GM21576 (cell line): Measurements from ENCODE around the gene LETM1.
"Not testable (repeated sequence)": the region's sequence is repeated elsewhere in the genome, so short reads cannot be mapped to it uniquely, and the experiment has no call there.

ENCODE experiments used
- ATAC-seq: cut with Tn5 transposase; IDR thresholded peaks from one replicate; pipeline ENCODE4 v1.9.1; 2021; ENCODE audit warnings: mild to moderate bottlenecking, moderate library complexity; ENCODE audit not compliant: unreplicated experiment

Gene LETM1

DNA sequence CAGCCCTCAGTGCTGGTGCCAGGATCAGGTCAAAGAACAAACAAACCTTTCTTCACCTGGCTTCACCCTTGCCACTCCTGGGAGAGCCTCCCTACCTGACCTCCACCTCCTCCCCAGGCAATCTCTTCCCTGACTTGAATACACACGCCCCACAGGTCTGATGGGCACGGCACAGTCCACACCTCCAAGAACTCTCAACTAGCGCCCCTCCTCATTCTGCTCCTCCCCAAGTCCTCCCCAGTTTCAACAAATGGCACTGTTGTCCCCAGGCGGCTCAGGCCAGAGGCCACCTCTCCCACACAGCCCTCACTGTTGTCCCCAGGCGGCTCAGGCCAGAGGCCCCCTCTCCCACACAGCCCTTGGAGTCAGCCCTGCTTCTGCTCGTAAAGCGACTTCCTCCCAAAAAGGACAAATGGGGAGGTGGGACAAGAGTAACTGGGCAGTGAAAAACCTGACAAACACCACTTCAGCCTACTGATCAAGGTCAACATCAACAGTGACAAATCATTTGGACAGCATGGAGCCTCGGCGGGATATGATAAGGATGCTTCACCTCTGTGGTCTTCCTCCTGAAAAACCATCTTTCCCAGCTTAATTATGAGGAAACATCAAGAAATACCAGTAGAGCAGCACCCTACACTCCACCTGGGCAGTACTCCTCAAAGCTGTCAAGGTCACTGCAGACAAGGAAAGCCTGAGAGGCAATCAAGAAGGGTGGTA lies 2.9 kb downstream of the LETM1 start:
- no peak for ATAC-seq

DNA sequence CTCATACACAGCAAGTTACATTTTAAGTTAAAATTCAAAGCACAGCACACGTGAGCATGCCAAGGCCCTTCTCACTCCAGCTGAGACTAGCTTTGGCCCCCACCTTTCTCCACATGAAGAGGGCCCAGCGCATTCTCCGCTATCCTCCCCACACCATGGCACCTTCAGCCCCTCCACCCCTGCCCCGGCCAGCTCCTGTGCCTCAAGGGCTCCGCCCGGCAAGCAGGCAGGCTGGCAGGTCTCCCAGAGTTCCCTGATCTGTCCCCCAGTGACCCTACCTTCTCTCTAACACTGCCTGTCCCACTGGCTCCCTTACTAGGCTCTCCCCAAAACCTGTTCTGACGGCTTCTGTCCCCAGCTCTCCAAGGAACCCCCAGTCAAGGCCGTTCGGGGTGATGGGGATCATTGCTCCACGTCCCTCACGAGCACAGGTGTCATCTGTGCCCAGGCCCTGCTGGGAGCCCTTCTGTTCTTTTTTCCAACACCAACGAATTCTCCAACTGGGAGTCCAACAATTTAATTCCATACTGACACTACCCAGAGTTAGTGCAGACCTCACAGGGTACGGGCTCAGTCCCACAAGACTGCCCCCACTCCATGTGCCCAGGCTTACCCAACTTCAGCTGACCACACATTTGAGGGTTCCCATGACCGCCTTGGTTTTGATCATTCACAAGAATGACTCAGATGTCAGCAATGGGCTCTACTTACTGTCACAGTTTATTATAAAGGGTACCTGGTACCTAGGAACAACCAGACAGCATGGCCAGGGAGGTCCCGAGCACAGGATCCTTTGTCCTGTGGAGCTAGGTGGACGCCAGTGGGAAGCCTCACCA lies 4.2 kb downstream of the LETM1 start:
- no peak for ATAC-seq

DNA sequence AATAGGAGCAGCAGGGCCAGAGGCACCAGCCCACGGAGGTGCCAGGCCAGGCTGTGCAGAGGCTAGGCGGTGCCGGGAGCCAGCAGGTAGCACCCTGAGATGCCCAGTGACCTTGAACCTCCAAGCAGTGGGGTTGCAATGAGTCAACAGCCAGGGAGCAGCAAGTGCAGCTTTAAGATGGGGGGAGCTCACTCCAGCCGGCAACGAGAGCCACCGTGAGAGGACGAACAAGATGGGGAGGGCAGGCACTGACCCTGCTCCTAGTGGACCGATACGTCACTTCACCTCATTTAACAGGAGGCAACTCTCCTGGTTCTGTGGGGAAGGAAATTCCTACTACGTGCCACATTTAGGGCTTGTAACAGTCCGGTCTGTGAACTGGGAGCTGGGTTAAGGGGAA lies 4.8 kb downstream of the LETM1 start:
- no peak for ATAC-seq

DNA sequence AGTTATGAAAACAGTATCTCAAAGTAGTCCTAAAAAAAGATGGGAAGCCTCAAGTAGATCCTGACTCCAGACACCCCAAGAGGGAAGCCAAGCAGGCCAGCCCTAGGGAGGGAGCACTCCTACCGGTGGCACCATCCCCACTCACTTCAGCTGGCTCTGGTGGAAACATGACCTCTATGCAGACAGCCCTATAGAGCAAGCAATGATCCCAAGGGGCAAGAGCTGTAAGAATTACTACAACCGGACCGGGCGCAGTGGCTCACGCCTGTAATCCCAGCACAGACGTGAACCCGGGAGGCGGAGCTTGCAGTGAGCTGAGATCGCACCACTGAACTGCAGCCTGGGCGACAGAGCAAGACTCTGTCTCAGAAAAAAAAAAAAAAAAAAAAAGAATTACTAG lies 5.7 kb downstream of the LETM1 start:
- ATAC-seq: no peak

DNA sequence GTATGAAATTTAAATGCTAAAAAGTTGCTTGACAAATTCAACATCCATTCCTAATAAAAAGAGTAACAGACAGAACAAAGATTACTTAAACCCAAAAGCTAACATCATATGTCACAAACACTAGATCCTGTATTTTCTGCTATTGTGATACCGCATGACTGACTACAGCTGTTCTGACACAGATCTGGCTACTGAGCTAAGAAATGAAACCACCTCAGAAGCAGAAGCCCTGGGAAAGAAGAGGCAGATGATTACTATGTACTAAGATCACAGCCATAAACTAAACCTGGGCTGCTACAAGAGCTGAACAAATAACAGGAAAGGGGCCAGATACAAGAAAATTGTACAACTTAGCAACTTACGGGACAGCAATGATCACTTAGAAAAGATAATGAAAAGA lies 9.4 kb downstream of the LETM1 start:
- ATAC-seq: no peak

DNA sequence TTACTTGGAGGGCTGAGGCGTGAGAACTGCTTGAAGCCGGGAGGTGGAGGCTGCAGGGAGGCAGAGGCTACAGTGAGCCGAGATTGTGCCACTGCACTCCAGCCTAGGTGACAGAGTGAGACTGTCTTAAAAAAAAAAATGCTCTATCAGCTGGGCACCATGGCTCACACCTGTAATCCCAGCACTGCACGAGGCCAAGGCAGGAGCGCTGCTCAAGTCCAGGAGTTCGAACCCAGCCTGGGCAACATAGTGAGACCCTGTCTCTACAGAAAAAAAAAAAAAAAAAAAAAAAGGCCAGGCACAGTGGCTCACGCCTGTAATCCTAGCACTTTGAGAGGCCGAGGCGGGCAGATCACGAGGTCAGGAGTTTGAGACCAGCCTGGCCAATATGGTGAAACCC lies 11.3 kb downstream of the LETM1 start:
- not testable (repeated sequence) for ATAC-seq

DNA sequence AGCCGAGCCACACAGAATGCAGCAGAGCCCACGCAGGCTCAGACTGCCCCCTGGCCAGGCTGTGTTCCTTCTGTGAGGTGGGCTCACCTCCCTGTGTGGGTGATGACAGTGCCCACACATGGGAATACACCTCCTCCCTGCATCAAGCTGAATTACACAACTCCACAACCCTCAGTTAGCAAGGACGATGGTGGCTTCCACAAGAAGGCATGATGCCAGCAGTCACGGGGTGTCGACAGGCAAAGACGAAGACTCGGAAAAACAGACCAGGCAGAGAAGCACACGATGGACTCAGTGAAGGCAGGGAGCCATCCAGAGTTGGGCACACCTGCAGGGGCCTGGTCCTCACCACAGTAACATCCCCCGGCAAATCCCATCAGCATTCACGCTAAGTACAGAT lies 12.1 kb downstream of the LETM1 start:
- ATAC-seq: no peak

DNA sequence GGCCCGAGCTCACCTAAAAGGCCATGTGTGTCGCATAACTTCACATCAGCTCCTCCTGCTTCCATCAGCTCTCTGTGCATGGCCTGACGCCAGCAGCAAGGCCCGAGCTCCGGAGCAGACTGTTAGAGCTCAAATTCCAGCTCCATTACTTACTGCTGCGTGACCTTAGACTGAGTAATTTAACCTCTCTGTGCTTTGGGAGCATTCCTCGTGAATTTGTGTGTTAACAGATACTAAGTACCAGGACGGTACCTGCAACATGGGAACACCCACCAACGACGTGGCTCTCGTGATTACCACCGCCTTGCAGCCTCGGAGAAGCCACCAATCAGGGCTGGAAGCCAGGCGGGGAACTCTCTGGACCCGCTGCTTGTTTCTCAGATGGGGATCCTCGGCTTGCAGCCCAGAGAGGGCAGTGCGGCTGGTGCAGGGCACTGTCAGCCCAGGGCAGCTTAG lies 12.9 kb downstream of the LETM1 start:
- no peak for ATAC-seq

DNA sequence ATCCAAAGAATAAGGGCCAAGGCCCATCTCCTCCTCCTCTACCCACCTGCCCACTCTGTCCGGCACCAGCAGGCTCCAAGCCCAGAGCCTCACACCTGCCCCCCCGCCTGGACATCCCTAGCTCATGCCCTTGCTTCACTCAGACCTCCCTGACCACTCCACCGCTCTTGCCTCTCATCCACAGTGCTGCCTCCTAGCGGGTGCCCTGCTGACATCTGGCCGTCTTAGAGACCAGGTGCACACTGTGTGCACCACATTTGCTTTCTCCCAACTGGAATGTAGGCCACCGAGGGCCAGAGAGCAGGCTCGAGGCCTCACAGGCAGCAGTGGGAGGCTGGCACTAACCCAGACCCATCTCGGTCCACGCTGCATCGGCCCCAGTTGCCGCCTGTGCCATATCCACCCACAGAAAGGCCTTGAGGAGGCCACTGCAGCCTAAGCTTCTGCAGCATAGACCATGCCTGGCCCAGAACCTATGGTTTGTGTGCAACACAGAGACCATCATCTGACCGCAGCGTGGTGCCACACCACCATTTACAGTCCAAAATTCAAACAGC lies 13.5 kb downstream of the LETM1 start:
- ATAC-seq: no peak

DNA sequence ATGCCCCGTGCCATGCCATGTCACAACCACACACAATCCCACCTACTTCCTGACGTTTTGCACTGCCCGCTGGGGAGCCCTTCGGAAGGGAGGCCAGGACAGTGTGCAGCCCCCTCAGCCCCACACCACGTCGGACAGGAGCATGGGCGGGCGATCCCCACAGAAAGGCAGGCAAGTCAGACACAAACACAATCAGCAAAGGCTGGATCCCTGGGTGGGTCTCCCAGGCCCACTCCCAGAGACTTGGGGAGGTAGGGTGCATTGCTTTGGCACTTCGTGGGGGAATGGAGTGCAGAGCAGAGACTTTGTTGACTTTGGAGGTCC lies 14.1 kb downstream of the LETM1 start:
- no peak for ATAC-seq

DNA sequence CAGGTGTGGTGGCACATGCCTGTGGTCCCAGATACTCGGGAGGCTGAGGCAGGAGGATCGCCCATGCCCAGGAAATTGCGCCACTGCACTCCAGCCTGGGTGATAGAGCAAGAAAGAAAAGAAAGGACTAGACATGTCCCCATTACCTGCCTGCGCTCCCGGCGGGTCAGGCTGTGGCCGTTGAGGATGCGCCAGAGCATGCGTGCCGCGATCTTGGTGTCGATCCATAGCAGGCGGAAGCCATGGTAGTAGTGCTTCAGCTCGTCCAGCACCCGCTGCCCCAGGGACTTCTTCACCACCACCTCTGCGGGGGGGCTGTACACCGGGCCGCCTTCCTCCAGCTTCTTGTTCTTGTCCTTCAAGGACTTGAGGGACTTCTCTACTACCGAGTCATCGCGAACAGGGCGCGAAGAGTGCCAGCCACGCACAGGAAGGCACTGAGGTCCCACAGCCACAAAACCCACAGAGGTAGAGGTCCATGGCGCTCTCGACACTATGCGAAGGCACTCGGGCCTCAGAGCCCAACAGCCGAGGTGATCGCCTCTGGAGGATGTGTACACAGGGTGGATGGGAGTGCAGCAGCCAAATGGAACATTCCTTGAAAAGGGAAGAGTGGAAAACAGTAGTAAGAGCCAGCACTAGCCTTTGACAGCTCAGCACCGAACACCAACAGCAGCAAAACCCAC lies 14.6 kb downstream of the LETM1 start:
- no peak for ATAC-seq

DNA sequence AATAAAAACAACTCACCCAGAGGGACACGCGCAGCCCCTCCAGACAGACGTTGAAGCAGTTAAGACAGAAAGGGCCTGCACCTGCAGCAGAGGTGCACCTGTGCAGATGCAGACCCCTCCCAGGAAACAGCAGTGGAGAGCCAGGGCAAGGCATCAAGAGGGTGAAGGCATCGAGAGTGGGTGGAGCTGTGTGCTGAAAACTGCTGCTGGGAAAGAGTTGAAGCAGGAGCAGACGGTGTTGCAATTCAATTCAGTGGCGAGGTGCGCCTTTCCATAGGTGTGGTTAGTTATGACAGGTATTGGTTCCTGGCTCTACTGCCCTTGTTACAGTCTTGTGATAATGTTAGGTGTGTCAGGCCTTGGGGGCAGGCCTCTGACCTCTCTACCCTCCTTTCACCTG lies 16.7 kb downstream of the LETM1 start:
- no peak for ATAC-seq

DNA sequence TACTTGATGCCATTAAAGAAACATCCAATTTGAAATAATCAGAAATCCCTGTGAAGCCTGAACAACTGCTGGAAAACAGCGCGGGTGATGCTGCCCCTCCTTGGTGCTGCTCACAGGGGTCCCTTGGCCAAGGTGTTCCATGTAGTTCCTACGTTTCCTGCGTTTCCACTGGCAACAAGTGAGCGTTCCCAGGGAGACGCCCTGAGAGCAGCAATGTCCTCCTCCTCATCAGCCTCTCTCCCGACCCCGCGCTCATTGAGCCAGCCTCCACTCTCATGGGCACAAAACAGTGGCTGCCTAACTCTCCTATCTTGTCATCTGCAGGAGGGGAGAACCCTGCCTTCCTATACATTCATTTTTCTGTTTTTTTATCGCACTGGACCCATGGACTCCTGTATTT lies 18.9 kb downstream of the LETM1 start:
- no peak for ATAC-seq

DNA sequence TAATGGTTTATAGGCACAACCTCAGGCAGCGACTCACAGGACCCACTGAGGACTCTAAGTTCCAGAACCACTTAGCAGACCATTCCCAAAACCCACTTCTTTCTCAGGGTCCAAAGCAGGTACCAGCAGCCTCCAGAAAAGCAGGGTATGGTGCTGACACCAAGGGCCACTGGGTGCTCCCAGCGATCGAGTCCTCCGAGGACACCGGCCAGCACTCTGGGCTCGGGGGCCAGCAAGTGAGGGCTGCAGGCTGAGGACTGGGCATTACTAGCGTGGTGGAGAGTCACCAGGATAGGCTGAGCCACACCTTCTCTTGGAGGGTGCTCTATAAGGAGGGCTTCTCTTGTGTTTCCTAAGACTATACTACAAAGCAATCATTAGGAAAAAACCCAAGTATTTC lies 19.3 kb downstream of the LETM1 start:
- no peak for ATAC-seq

DNA sequence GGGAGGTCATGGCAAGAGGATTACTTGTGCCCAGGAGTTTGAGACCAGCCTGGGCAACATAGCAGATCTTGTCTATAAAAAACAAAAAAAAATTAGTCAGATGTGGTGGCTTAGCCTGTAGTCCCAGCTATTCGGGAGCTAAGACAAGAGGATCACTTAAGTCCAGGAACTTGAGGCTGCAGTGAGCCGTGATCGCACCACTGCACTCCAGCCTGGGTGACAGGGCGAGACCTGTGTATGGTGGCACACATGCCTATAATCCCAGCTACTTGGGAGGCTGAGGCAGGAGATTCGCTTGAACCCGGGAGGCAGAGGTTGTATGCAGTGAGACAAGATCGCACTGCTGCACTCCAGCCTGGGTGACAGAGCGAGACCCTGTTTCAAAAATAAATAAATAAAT lies 20.1 kb downstream of the LETM1 start:
- not testable (repeated sequence) for ATAC-seq

DNA sequence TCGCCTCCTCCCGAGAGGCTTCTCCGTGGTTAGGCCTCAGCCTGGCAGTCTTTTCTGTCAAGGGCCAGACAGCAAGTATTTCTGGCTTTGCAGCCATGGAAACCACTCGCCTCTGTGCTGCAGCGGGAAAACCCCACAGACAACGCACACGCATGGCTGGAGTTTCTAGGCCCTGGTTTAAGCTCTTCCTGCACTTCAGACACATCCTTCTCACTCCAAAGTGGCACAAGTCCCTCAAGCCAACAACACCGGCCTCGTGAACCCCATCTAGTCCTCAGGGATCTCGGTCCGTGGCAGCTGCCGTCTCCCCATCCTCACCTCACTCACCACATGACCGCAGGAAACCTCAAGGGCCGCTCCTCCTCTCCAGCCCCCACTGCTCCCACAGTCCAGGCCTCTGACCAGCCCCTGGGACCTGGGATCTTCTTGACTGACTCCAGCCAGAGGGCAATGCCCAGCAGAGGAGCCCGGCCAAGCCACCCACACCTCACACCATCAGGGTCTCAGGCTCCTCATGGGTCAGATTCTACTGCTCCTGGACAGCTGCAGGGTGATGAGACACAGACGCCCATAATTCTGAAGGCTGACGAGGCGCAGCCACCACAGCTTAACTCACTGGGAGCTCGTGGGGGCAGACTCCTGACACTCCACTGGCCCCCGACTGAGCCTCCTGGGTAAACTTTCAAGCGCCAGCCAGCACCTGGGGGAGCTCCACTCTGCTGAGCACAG lies 21.7 kb downstream of the LETM1 start:
- peak; percentile 61 for ATAC-seq

DNA sequence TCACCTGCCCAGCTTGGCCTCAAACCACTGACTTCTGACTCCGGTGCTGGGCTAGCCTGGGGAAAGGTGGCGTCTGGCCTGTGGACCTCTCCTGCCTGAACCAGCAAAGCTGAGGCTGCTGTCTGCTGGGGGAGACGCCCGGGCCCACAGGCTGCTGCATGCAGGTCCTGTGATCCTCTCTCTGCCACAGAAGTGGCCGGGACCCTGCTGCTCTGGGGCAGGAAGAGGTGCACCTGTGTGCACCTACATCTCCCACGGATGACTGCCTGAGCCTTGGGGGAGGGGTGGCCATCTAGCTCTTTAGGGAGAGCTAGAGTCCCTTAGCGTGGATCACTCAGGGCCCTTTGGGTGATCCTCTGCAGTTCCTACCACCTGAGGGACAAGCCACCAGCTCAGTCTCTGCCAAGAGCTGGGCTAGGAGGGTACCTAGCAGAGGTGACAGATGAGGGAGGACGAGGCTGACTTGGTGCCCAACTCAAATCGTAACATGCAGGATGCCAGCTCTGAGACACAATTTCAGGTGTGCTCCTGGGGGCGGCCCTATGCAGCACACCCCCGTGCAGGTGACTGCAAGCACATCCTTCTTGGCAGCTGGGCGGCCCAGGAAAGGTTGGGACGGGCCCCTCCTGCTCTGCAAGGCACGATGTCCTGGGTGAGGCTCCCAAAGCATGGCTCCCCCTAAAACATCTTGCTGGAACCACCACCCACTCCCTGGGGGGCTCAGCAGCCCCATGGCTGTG lies 22.5 kb downstream of the LETM1 start:
- peak; percentile 7 for ATAC-seq

DNA sequence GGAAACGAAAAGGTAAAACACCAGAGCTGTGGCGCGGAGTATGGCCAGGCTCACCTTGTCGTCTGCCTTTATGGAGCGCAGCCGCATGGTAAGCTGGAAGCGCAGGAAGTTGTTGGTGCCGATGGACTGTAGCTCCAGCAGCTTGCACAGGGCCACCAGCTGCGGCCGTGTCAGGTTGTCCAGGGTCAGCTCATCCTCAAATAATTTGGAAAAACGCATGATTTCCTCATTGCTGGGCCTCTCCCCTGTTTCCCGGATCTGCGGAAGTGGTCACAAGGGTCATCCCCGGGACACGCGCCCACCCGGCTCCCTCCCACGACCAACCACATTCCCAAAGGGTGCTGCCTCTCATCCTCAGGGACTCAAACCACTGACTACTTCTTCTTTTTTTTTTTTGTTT lies 23.3 kb downstream of the LETM1 start:
- ATAC-seq: no peak

DNA sequence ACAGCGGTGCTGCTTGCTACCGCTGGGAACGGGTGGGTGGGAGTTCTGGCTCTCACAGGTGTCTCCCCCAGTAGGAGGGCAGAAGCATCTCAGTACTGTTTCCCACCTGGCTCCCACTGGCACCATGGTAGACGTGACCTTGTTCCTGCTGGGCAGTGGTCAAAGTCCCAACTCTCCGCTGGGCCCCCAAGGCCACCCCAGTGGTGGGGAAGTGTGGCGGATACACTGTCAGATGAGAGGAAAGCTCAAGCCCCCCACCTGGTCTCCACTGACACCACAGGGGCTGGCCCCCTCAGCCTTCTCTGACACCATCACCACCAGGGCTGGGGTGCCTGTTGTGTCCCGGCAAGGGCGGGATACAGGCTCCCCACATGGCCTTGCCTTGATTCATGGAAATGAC lies 24.6 kb downstream of the LETM1 start:
- no peak for ATAC-seq

DNA sequence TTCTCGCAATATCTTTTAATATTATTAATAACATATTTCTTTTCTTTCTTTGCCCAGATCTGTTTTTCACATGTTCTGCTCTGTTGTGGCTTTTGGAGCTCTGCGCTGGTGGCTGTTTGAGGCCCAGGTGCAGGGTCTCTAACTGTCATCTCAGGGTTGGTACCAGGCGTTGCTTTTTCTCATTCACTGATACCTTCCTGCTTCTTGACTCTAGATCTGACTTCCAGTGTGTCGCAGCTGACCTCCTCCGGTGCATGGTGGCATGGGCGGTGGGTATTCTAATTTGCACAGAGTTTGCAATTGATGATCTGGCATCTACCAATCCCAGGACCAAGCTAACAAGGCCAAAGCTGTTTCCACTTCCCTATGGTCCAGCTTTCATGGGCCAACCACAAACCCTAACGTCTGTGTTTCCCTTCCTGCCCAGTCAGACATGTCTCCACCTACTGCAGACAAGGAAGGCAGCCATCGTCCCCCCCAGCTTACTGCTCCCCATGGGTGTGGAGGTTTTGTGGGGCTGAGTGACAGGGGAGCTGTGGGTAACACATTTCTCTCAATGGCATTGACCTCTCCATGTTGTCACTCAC lies 25.2 kb downstream of the LETM1 start:
- no peak for ATAC-seq
